ENCODE data around the gene SYNE2.
"Not testable (repeated sequence)": the region's sequence is repeated elsewhere in the genome, so short reads cannot be mapped to it uniquely, and the experiment has no call there.

SYNE2 gene

DNA sequence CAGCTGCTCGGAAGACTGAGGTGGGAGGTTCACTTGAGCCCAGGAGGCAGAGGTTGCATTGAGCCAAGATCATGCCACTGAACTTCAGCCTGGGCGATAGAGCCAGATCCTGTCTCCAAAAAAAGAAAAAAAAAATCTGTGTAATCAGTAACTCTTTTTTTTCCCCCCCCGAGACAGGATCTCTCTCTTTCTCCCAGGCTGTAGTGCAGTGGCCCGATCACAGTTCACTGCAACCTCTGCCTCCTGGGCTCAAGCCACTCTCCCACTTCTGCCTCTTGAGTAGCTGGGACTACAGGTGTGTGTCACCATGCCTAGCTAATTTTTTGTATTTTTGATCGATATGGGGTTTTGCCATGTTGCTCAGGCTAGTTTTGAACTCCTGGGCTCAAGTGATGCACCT is 113.6 kb downstream of the SYNE2 start:
- DNase-seq: no peak

- no peak for DNase-seq
These were observed 119.6 kb downstream of the SYNE2 start for GRCh38 chr14:63972323-63972932.

GRCh38 chr14:63974176-63974575 is 121.4 kb downstream of the SYNE2 start:
- DNase-seq: no peak

- DNase-seq: no peak
These were observed 128.8 kb downstream of the SYNE2 start for GRCh38 chr14:63981569-63981968.

- no peak for DNase-seq
These were observed 129.4 kb downstream of the SYNE2 start for GRCh38 chr14:63982156-63982555.

- DNase-seq: no peak
These were observed 129.8 kb downstream of the SYNE2 start for GRCh38 chr14:63982629-63983028.

- DNase-seq: no peak
These were observed 134.2 kb downstream of the SYNE2 start for GRCh38 chr14:63986789-63987533.

DNA sequence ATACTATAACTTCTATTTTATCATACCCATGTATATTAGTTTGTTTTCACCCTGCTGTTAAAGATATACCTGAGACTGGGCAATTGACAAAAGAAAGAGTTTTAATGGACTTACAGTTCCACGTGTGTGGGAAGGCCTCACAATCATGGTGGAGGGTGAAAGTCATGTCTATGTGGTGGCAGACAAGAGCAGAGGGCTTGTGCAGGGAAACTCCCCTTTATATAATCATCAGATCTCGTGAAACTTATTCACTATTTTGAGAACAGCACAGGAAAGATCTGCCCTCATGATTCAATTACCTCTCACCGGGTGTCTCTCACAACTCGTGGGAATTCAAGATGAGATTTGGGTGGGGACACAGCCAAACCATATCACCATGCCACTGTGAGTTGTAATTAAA is 135.8 kb downstream of the SYNE2 start:
- no peak for DNase-seq

DNA sequence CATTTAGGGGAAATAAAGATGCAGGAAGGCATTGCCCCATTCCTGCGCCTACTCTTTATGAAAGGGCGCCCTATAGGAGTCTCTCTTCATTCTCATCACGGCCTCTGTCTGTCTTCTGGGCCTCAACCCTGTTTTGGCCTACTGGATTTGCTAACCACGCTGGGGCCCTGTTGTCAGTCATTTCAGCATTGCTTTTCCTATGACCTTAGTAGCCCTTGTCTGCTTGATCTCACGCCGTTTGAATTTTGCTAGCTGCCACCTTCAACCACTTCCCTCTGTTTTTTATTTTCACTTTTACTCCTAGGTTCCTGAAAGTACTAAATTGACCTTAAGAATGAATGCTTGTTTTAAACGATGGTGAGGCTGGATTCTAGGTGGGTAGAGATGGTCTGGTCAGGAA is 139.0 kb downstream of the SYNE2 start:
- DNase-seq: no peak

- DNase-seq: no peak
These were observed 140.1 kb downstream of the SYNE2 start for GRCh38 chr14:63992858-63993257.

- DNase-seq: no peak
These were observed 141.2 kb downstream of the SYNE2 start for GRCh38 chr14:63993992-63994391.

- DNase-seq: no peak
These were observed 142.5 kb downstream of the SYNE2 start for GRCh38 chr14:63995285-63995684.

- no peak for DNase-seq
These were observed 143.2 kb downstream of the SYNE2 start for GRCh38 chr14:63996016-63996415.

DNA sequence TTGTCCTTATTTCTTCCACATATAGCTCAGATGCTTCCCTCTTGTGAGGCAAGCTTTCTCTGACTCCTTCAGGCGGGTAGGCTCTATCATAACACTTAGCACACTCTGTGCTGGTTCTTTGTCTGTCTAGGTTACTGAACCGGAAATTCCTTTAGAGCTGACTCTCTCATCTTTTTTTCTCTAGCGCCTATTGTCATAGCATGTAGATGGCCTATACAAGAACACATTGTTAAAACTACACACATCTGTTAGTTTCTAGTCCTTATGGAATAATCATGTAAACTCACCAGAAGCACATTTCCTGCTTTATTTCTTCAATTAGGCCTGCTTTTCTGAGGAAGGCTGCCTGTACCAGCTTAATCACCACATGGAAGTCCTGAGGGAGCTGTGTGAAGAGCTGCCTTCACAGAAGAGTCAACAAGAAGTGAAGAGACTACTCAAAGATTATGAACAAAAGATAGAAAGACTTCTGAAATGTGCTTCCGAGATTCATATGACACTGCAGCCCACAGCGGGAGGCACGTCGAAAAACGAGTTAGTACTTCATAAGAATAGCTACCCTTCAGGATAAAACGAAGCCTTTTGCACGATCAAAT is 143.9 kb downstream of the SYNE2 start:
- DNase-seq: no peak

GRCh38 chr14:64000749-64001148 is 147.9 kb downstream of the SYNE2 start:
- DNase-seq: no peak

DNA sequence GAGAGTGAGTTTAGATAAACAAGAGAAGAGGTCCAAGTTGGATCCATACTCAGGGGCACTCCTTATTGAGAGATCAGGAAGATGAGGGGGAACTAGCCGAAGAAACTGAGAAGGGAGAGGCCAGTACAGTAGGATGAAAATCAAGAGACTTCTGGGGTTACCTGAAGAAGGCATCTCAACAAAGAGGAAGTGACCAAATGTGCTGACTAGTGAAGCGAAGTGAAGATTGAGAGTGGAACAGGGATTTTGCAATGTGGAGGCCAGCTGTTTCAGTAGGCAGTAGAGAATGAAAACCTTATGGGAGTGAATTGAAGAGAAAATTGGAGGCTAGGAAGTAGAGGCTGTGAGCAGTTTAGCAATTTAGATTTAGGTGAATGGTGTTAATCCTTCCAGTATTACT is 153.0 kb downstream of the SYNE2 start:
- no peak for DNase-seq

DNA sequence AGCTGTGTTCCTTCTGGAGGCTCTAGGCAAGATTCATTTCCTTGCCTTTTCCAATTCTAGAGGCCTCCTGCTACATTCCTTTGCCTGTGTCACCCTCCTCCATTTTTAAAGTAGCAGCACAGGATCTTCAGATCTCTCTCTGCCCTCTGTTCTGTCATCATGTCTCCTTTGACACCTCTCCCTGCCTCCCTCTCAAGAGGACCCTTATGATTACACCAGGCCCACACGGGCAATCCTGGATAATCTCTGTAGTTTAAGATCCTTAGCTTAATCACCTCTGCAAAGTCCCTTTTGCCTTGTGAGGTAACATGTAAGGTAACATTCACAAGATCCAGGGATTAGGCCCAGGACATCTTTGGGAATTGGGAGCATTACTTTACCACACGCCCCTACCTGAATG is 155.2 kb downstream of the SYNE2 start:
- DNase-seq: no peak

DNA sequence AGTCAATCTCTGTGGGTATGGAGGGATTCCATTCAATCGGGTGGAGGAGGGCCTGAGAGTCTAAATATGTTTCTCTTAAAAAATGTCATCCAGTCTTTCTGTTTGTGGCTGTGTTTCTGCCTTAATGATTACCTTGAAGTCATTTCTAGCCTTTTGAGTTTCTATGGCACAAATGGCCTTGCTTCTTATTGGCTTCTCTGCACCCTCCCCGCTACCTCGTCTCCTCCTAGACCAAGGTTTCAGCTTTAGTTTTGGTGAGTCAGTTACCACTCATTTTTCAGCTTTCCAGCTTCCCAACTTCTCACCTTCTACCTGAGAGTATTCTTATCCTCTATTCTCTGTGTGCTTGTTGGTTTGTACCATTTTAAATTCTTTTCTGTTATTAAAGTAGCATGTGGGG is 159.2 kb downstream of the SYNE2 start:
- DNase-seq: no peak

GRCh38 chr14:64012720-64013119 is 159.9 kb downstream of the SYNE2 start:
- no peak for DNase-seq

GRCh38 chr14:64025479-64025878 is 172.7 kb downstream of the SYNE2 start:
- DNase-seq: no peak

GRCh38 chr14:64026600-64026999 is 173.8 kb downstream of the SYNE2 start:
- no peak for DNase-seq

DNA sequence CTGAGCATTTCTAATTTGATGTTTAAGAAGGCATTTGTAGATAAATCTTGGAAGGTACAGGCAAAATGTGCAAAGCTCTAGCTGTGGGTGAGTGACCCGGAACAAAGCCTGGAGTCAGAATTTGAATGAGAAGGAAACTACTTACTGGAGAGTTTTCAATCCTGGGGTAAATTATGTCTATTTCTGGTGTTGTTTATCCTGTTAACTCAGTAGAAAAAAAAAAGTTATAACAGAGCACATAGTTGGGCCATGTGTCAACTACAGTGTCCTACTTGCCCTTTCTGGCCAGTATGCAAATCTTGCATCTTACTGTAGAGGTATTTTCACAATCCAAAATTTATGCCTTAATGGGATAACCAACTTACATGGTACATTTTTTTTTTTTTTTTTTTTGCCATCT is 182.3 kb downstream of the SYNE2 start:
- DNase-seq: no peak

GRCh38 chr14:64037869-64038745 is 185.3 kb downstream of the SYNE2 start:
- not testable (repeated sequence) for DNase-seq

All from islet precursor cell (in vitro differentiated cells).